HG03521 (cell line): ENCODE results near the gene AFF3.

Experiments used
- ATAC-seq: cut with Tn5 transposase; IDR thresholded peaks from one replicate; pipeline ENCODE4 v1.9.1; 2021; ENCODE audit warnings: mild to moderate bottlenecking, moderate library complexity; ENCODE audit not compliant: unreplicated experiment

Gene AFF3

DNA sequence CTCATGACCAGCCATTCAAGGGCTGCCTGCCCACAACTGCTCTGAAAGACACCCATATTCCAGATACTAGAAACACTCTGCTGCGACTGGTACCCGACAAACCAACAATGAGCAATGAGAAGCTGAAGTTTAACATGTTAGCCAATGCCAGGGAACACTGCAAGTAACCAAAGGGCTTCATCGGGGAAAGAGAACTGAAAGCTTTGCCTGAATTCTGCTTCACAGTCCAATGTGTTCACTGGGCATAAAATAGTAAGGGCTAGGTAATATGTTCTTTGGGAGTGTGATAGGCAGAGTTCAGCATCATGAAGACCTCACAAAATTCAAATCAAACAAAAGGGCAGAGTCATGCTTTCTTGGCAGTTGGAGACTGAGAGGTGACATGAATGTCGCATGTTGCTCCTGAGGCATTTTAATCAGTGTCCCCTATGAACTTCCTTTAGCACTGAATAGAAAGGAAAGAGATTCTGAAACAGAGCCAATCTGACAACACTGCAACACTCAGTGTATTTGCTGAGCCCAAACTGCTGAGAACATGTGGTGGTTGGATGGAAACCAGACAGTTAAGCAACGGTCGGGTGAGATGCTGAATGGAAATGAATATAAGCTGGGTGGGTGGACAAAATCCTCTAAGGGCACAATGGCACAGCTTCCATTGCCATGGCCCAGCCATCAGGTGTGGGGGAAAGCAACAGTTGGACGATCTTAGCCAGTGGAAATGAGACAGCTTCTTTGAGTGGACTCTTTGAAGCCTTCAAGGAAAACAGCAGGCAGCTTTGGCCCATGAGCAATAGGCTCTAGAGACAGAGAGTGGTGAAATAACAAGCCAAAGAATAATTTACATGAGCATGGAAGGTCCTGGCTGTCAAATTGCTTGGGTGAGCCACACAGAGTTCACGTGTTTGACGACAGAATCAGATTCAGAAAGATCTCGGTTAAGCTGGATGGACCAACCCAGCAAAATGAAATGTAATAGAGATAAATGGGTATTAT, 277.5 kb downstream of the AFF3 start:
- ATAC-seq: no peak

- ATAC-seq: no peak
These were observed 278.5 kb downstream of the AFF3 start for GRCh38 chr2:99863903-99864270.

DNA sequence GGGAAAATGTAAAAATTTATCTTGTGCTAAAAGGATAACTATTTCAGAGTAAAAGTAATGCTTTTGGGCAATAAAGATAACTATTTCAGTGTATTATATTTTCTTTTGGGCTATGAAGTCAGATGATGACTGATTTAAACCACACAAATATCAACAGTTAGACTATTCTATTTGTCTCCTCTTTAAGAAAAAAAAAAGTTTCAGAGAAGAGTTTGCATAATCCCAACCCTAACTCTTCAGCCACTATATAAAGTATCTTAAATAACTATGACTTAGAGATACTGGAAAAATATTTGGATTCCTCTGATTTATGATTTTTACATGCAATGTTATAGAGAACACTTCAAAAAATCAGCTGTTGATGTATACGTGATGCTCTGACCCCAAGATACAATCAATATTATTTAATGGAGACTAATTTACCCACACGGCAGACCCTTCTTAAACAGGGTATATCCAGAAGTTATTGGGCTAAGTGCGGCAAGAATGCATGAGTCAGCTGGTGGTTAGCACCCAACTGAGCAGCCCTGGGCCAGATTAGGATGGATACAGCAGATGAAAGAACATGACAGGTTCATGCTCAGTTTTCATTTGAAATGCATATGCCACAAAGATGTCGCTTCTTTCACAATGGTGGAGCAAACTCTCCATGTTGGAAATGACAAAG, 279.0 kb downstream of the AFF3 start:
- ATAC-seq: no peak

- no peak for ATAC-seq
These were observed 279.8 kb downstream of the AFF3 start for GRCh38 chr2:99862566-99862965.

DNA sequence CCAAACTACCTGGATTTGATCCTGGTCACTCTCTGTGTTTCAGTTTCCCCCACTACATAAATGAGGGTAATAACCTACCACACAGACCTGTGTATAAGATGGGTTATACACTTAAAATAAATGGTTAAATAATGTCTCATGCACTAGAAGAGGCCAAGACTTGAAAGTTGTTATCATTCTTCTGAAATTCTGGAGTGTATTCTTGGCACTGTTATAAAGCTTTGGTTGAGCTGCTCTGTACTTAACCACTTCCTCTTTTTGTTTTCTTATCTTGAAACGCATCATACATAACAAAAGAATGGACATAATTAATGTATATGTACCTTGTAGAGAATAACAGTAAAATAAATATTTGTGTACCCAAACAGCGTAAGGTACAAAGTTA, 281.0 kb downstream of the AFF3 start:
- ATAC-seq: peak; percentile 45

DNA sequence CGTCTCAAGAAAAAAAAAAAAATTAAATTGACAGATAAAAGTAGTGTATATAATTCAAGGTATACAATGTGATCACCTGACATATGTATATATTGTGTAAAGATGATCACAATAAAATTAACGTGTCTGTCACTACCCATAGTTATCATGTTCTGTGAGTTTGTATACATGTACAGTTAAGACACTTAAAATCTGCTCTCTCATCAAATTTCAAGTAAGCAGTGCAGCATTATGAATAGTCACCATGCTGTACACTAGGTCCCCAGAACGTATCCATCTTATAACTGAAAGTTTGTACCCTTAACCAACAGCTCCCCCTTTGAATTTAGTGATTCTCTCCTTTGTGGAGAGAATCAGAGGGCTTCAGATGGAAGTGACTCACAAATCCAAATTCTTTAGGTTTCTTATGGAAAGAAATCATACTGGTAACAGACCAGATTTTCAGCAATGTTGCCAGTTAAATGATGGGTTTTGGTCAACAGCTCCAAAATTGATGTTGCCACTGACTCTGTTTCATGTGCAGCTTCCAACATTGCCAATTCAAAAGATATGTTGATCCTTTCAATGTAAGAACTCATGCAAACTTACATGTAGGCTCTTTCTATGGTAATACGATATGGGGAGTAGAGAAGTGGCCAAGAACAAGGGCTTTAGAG, 281.5 kb downstream of the AFF3 start:
- ATAC-seq: no peak

- no peak for ATAC-seq
These were observed 283.3 kb downstream of the AFF3 start for GRCh38 chr2:99858951-99859596.

- ATAC-seq: no peak
These were observed 284.4 kb downstream of the AFF3 start for GRCh38 chr2:99857867-99858444.

DNA sequence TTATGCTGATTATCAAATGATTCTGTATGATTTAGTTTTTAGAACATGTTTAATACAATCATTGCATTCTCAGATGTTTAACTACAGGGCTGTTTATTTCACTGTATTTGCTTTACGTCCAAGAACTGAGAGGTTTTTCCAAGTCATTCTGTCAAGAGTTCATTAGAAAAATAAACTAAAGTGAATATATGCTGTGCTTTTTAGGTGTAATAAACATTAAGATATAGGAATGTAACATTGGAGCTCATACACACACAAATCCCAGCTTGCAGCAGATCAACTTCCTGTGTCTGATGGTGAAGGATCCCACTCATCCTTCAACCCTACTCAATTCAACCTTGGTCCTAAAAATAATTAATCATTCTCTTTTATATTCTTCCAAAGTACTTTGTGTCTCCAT, 285.0 kb downstream of the AFF3 start:
- no peak for ATAC-seq

- ATAC-seq: no peak
These were observed 286.3 kb downstream of the AFF3 start for GRCh38 chr2:99856119-99856518.

- ATAC-seq: no peak
These were observed 288.0 kb downstream of the AFF3 start for GRCh38 chr2:99854236-99854852.

GRCh38 chr2:99852956-99853355, 289.4 kb downstream of the AFF3 start:
- ATAC-seq: no peak

DNA sequence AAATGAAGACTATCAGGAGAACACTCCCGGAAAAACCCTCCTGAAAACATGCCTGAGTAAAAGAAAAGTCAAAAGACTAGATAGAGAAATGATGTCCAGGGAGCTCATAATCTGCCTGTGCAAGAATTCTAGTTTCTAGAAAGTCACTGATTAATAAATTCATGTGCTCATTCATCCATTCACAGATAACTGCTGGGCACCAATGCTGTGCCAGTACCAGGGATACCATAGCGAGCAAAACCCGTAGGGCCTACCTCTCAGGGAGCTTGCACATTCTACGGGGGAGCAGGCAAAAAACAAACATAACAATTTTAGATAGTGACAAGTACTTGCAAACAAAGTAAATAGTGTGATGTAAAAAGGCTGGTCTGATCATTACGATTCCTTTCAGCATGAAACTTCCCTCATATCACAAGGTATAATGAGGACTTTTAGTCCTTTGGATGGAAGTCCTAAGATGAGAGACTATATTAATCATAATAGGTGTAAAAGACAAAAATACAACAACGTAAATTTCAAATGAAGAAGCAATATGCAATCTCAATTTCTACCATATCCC, 289.9 kb downstream of the AFF3 start:
- no peak for ATAC-seq

DNA sequence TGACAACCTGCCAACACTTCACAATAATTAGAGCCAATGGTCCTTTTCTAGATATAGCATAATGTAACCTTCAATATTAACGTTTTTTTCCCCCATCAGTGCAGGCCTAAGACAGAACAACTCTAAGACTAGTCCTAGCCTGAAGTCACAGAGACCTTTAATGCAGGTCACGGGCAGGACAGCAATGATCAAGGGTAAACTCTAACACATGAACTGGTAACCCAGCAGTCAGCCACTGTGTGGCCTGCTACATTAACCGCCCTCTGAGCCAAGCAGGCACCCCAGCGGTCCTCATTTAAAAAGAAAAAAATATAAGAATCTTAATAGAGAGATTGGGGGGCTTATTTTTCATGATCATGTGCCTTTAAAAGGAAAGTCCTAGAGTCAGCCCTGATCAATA, 290.6 kb downstream of the AFF3 start:
- ATAC-seq: no peak

GRCh38 chr2:99851089-99851488, 291.3 kb downstream of the AFF3 start:
- ATAC-seq: no peak

GRCh38 chr2:99850084-99850710, 292.2 kb downstream of the AFF3 start:
- no peak for ATAC-seq

DNA sequence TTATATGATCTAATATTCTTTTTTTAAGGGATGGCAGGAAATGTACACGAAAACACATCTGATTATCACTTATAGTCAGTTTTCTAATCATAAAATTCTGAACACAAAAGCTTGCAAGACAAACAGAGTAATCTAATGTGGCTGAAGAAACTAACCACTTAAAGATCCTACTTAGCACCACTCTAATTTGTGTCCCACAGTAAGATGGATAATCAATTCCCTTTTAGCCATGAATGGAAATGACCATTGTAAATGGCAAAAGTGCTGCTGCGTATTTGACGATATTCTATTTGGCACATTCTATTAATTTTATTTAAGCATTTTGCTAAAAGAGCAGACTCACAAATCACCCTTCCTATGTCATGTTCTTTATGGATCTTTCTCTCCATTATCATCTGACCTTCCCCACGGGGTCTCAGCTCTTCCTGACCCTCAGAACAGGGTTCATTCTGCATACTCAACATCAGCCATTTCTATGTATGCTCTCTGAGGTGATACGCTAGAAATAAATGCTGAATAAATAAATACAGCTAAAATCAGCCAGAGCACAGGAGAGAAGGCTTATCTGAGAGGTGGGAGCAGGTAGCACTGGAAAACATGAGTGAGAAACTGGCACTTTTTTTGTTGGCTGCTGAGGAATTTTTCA, 295.8 kb downstream of the AFF3 start:
- no peak for ATAC-seq

DNA sequence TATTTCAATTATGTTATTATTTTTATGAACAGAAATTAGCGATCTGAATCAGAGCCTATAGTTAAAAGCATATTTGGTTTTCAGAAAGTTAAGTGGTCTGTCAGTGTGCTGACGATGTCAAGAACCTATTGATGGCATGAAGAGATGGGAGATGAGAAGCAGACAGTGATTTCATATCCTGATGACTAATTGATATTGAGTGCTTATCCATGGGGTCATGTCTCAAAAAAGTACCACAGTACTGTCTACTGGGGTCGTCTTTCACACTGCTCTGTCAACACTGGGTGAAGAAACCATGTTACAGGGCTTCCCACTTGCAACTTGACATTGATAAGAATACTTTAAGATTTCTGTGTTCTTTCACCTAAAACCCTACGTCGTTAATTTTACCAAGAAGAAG, 297.1 kb downstream of the AFF3 start:
- ATAC-seq: no peak

DNA sequence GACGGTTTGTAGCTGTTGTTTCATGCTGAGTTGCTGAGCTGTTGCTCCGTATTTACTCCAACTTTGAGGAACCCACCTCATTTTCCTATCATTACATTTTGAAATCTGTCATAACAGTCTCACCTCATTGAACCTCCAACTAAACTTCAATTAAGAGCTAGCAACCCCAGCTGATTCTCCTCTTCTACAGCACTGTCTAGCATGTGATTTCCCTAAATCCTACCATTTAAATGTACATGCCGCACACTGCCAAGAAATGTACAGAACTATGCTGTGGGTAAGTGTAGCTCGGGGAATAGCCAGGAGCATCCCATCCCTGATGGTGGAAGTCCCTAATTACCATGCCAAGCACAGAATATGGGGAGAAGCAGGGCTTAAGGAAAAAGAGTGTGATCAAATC, 299.9 kb downstream of the AFF3 start:
- ATAC-seq: no peak
